GM18526 (cell line): Measurements from ENCODE around the gene IL12RB1.

Experiments used
- POLR2A ChIP-seq: IDR thresholded peaks from 3 replicates; pipeline ENCODE4 v1.6.1; 2011; ENCODE audit not compliant: insufficient read length; ENCODE audit errors: extremely low read depth

The IL12RB1 gene

GRCh38 chr19:18099623-18099995, 12.9 kb upstream of the IL12RB1 start:
- peak; percentile 7 for TF ChIP-seq POLR2A

DNA sequence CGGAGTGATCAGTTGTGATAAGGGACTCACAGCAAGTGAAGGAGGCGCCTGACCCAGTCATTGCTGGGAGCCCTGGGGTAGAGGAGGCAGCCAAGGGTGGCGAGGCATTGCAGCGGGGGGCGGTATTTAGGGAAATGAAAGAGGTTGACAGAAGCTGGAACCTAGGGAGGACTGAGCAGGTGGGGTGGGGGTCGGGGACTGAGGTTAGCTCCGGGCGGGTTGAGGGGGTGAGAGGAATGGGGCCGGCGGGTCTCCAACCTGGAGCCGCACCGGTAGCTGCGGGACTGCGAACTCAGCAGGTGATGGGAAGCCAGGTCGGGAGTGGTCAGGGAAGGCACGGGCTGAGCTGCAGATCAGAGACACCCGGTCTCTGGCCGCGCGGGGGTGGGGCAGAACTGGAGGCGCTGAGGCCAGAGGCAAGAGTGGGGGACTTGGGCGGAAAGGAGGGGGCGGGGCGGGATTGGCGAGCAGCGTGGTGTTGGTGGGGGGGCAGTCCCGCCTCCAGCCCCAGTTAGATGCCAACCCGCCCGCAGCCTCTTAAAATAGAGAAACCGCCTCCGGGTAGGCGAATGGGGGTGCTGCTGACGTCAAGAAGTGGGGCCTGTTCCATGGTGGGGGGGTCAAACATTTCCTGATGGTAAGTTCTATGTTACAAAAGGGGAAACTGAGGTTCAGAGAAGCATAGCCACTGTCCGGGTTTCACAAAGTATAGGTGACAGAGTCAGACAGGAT, 12.3 kb upstream of the IL12RB1 start:
- peak; percentile 86 for TF ChIP-seq POLR2A

DNA sequence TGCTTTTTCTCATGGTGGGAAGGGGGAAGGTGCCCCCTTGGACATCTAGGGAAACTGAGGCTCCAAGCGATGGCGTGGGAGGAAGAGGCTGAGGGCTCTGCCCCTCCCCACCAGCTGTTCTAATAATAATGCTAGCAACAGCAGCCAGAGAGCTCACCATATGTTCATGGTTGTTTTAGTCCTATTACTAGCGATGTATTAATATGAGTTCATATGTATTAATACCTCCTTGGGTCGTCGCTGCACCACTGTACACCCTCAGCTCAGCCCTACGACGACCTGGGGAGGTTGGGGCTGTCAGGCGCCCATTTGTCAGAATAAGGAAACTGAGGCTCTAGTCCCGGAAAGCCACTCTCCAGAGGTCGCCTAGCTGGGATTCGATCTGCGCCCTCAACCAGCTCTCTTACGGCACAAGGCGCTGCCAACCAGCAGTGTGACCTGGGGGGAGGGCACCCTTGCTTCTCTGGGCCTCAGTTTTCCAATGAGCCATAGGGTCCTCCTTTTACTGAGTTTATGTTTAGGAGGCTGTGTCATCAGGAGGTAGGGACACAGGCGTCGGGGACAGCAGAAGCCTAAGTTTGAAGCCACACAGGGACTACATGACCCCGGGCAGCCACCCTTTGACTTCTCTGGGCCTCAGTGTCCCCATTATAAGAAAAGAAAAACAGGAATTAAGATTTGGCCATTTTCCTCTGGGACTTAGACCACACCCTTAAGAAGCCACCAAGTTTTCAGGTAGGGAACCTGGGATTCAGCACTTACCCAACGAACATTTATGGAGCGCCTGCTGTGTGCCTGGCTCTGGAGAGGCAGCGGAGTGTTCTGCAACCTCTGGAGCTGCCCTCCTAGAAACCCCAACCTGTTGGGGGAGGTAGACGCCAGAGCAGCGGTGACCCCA, 11.5 kb upstream of the IL12RB1 start:
- no peak for TF ChIP-seq POLR2A

GRCh38 chr19:18097217-18097992, 10.7 kb upstream of the IL12RB1 start, which contains the start of gene MAST3:
TSS of gene MAST3 (plus strand) at chr19:18097778. CDS start at chr19:18097793, 15 bp downstream.
- TF ChIP-seq POLR2A = peak; percentile 70

DNA sequence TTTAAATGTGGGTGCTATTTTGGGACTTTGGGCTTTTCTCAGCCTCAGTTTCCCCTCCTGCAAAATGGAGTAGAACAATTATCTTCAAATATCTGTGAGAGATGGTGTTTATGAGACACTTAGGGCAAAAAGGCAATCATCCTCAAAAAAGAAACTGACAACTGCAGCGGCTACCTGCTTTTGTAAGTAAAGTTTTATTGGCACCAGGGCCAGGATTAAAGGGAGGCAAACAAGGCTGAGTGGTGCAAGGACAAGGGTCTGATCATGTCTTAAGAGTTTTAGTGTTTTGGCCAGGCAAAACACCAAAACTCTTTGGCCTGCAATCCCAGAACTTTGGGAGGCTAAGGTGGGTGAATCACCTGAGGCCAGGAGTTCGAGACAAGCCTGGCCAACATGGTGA, 9.5 kb upstream of the IL12RB1 start:
- no peak for TF ChIP-seq POLR2A

DNA sequence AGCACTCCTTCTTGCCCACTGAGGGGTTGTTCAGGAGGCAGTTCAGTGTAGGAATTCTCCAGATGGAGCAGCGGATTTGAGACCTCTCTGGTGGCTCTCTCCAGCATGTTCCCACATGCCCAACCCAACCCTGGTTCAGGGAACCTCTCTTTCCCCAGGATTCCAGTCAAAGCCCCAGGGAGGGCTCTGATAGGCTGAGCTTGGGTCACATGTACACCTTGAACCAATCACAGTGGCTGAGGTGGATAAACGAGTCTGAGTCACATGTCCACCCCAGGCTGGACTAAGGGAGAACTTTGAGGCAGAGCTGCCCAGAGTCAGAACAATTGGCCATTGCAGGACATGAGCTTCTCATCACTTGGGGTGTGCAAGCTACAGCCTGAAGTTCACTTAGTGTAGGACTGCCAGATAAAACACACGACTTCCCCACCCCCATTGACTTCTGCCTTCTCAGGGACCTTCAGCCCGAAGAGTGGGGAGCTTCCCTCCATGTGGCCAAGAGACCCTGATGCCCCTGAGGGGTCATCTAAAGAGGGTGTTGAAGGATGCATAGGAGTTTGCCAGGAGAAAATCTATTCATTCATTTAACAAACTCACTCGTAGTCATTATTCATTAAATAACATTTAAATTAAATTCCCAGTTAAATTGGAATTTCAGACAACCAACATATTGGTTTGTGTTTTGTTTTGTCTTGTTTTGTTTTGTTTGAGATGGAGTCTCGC, 6.9 kb upstream of the IL12RB1 start:
- TF ChIP-seq POLR2A = no peak

- TF ChIP-seq POLR2A = peak; percentile 55
Observed at GRCh38 chr19:18091217-18091608, 4.5 kb upstream of the IL12RB1 start.

- TF ChIP-seq POLR2A = no peak
Observed at GRCh38 chr19:18090545-18091216, 3.9 kb upstream of the IL12RB1 start.

DNA sequence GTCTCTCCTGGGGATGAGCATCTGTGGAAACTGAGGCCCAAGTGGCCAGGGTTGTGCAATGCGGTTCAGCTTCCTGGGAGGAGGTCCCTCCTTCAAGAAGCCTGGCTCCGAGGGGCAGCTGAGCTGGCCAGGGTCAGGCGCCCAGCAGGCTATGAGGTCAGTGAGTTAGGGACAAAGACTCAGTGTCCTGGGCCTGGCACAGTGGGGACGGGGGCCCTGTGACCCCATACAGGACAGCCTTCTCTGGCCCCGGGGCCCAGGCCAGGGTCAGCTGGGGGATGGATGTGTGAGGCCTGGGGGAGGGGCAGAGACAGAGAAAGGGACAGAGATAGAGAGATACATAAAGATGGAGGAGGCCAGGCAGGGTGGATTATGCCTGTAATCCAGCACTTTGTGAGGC, 3.0 kb upstream of the IL12RB1 start:
- no peak for TF ChIP-seq POLR2A

DNA sequence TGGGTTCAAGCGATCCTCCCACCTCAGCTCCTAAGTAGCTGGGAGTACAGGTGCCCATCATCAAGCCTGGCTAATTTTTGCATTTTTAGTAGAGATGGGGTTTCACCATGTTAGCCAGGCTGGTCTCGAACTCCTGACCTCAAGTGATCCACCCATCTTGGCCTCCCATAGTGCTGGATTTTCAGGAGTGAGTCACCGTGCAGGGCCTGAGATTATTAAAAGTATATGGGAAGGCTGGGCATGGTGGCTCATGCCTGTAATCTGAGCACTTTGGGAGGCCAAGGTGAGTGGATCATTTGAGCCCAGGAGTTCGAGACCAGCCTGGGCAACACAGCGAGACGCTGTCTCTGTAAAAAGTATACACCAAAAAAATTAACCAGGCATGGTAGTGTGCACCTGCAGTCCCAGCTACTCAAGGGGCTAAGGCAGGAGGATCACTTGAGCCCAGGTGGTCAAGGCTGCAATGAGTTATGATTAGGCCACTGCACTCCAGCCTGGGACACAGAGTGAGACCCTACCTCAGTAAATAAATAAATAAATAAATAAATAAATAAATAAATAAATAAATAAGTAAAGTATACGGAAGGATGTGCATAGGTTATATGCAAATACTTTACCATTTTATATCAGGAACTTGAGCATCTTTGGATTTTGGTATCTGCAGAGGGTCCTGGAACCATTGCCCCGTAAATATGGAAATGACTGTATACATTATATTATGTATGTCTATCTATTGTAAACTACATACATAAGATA, 854 bp downstream of the IL12RB1 start:
- TF ChIP-seq POLR2A = no peak

- no peak for TF ChIP-seq POLR2A
Observed at GRCh38 chr19:18083929-18084684, 2.6 kb downstream of the IL12RB1 start.

DNA sequence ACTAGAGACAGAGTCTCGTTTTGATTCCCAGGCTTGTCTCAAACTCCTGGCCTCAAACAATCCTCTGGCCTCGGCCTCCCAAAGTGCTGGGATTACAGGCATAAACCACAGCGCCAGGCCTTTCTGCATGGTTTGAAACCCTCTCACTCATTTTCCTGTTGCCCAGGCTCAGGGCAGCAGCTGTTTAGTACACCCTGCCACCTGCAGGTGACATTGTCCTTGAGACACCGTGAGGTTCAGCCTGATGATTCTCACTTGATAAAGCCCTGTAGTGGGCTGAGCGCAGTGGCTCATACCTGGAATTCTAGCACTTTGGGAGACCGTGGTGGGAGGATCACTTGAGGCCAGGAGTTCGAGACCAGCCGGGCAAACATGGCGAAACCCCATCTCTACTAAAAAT, 12.5 kb downstream of the IL12RB1 start:
- no peak for TF ChIP-seq POLR2A

GRCh38 chr19:18073197-18073596, 13.5 kb downstream of the IL12RB1 start:
- no peak for TF ChIP-seq POLR2A

GRCh38 chr19:18072335-18072734, 14.4 kb downstream of the IL12RB1 start:
- TF ChIP-seq POLR2A = no peak
